Endothelial cell of umbilical vein (primary cell): ENCODE data around the gene NALCN. TPM values are rescaled to one million over a fixed set of nuclear protein-coding genes. Genes with fewer than 3 reads are reported as not detected.

ENCODE experiments used
- BruUV-seq: library from RNA; stranded (reverse); fragments of 400-500 nt; replicated peaks from 2 replicates; lab custom pipeline; 2021; lab: Mats Ljungman, UMichigan
- CTCF ChIA-PET: fragments of 300-600, 350-600 bp; sonication (Branson Sonifier 250); formaldehyde crosslinking; loops from one replicate; lab custom pipeline; 2021; ENCODE audit warnings: antibody characterized with exemption, inconsistent platforms; lab: Charles Lee
- POLR2A ChIA-PET: fragments of 300-600, 350-600 bp; sonication (Branson Sonifier 250); formaldehyde crosslinking; loops from one replicate; lab custom pipeline; 2021; ENCODE audit warnings: antibody characterized with exemption, inconsistent platforms; lab: Charles Lee
- DNase-seq: peaks from one replicate; pipeline ENCODE4 v3.0.0-alpha.2; 2011; ENCODE audit warnings: low read depth, low spot score
- FAIRE-seq: peaks from 2 replicates; lab custom pipeline; 2011; peaks lifted over from hg19 to GRCh38; lab: Jason Lieb, UNC
- H2AFZ ChIP-seq: 2 replicates; pipeline ENCODE4 v1.6.0; 2012; ENCODE audit warnings: low read depth, low read length, control low read depth, inconsistent platforms
- H3K27ac ChIP-seq: 2 replicates; pipeline ENCODE4 v1.5.1; 2011; ENCODE audit warnings: low read depth, mild to moderate bottlenecking, control low read depth, low read length, moderate library complexity; ENCODE audit not compliant: insufficient read depth
- H3K27me3 ChIP-seq, 2 experiments: 2 replicates each; pipeline versions ENCODE4 v1.6.0 to v1.6.1; 2011; ENCODE audit warnings: low read length in 2 of 2, mixed read lengths in 1 of 2; ENCODE audit not compliant: control insufficient read depth in 2 of 2, insufficient read depth in 2 of 2
- H3K36me3 ChIP-seq, 2 experiments: 2 replicates in 1 of 2; 3 replicates in 1 of 2; pipeline ENCODE4 v1.5.1; 2011; ENCODE audit warnings: low read length in 2 of 2, mild to moderate bottlenecking in 1 of 2, moderate library complexity in 1 of 2; ENCODE audit not compliant: control insufficient read depth in 2 of 2, insufficient read depth in 2 of 2; ENCODE audit errors: extremely low read depth in 1 of 2
- H3K4me1 ChIP-seq: 3 replicates; pipeline ENCODE4 v1.5.1; 2011; ENCODE audit warnings: mild to moderate bottlenecking, low read length; ENCODE audit not compliant: control insufficient read depth, insufficient read depth; ENCODE audit errors: extremely low read depth
- H3K4me2 ChIP-seq: 2 replicates; pipeline ENCODE4 v1.6.1; 2011; ENCODE audit warnings: low read length, control low read depth, mixed read lengths; ENCODE audit not compliant: insufficient read depth
- H3K4me3 ChIP-seq, 3 experiments: fragments of 200-600 bp in 1 of 3; sonication (generic), shearing (Covaris generic) in 1 of 3; replicated peaks in 1 of 3; 2 replicates each; pipeline ENCODE4 v1.5.1; 2011 to 2016; ENCODE audit warnings: control low read depth in 3 of 3, low read length in 3 of 3, mild to moderate bottlenecking in 2 of 3, inconsistent platforms in 1 of 3, low read depth in 1 of 3, moderate library complexity in 1 of 3; ENCODE audit not compliant: insufficient read depth in 1 of 3
- H3K79me2 ChIP-seq: 2 replicates; pipeline ENCODE4 v1.6.0; 2012; ENCODE audit warnings: low read length, inconsistent platforms; ENCODE audit not compliant: control insufficient read depth, insufficient read depth
- H3K9ac ChIP-seq: replicated peaks from 2 replicates; pipeline ENCODE3; 2011; ENCODE audit warnings: low read length, control low read depth; ENCODE audit not compliant: insufficient read depth; ENCODE audit errors: extremely low read depth
- H3K9me1 ChIP-seq: replicated peaks from 3 replicates; pipeline ENCODE4 v1.6.0; 2011; ENCODE audit warnings: mild to moderate bottlenecking, low read length; ENCODE audit not compliant: control insufficient read depth, insufficient read depth; ENCODE audit errors: extremely low read depth
- H3K9me3 ChIP-seq: replicated peaks from 2 replicates; pipeline ENCODE4 v1.5.1; 2012; ENCODE audit warnings: low read length, inconsistent platforms; ENCODE audit not compliant: control insufficient read depth, insufficient read depth
- H4K20me1 ChIP-seq: replicated peaks from 2 replicates; pipeline ENCODE3; 2011; ENCODE audit warnings: mild to moderate bottlenecking, low read length; ENCODE audit not compliant: control insufficient read depth, insufficient read depth; ENCODE audit errors: extremely low read depth
- CTCF ChIP-seq, 2 donors: IDR thresholded peaks; 1 replicate in 1 of 2; 2 replicates in 1 of 2; pipeline ENCODE4 v1.5.1; 2011; ENCODE audit warnings: low read length in 2 of 2, mild to moderate bottlenecking in 2 of 2, moderate library complexity in 2 of 2, control low read depth in 1 of 2, inconsistent platforms in 1 of 2, low read depth in 1 of 2; ENCODE audit not compliant: insufficient read depth in 1 of 2; ENCODE audit errors: extremely low read depth in 1 of 2
- EZH2 ChIP-seq: IDR thresholded peaks from 2 replicates; pipeline ENCODE4 v1.6.1; 2012; ENCODE audit warnings: borderline replicate concordance, low read depth, mild to moderate bottlenecking, moderate library complexity, low read length, inconsistent platforms; ENCODE audit not compliant: severe bottlenecking
- FOS ChIP-seq: IDR thresholded peaks from 2 replicates; pipeline ENCODE4 v1.6.1; 2011; ENCODE audit warnings: mild to moderate bottlenecking, low read length, moderate library complexity, borderline replicate concordance; ENCODE audit not compliant: insufficient read depth
- POLR2A ChIP-seq: IDR thresholded peaks from 2 replicates; pipeline ENCODE4 v1.6.1; 2012; ENCODE audit warnings: low read depth, mild to moderate bottlenecking, control low read depth, low read length
- POLR2AphosphoS5 ChIP-seq: IDR thresholded peaks from 2 replicates; pipeline ENCODE4 v1.6.1; 2012; ENCODE audit warnings: low read depth, mild to moderate bottlenecking, control low read depth, low read length, moderate library complexity; ENCODE audit not compliant: insufficient read depth
- dilution Hi-C: fragments of 300-500 bp; cut with MboI; formaldehyde crosslinking; loops from one replicate; pipeline ENCODE4 v1.15.0; 2019; ENCODE audit warnings: low sequenced_read_pairs; ENCODE audit not compliant: extremely low pct_ligation_motif_present
- intact Hi-C: fragments of 100-400 bp; cut with micrococcal nuclease; formaldehyde crosslinking; loops from one replicate; pipeline ENCODE4 v1.10.0; 2022
- polyA plus RNA-seq, 4 experiments: library from polyadenylated mRNA; depleted of rRNA in 3 of 4; stranded (reverse) in 3 of 4; unstranded in 1 of 4; fragments of >200 nt; gene quantifications; 2 replicates each; pipeline versions ENCODE4 v1.2.1 to v1.2.3, GENCODE V29; 2011 to 2012; ENCODE audit warnings: missing spikeins in 1 of 4
- total RNA-seq: library from RNA; stranded (reverse); gene quantifications from 2 replicates; pipeline ENCODE4 v1.2.3, GENCODE V29; 2021
- TF ChIP-seq, protein P1 (sequence below): IDR thresholded peaks from 2 replicates; pipeline ENCODE4 v1.6.1; 2011; ENCODE audit not compliant: insufficient read depth, insufficient read length

NALCN gene
- total and polyA plus RNA-seq, 2 donors (not counting 3 experiments of a cell fraction or from before 2014, with no cell fraction given): 3.3 to 4.4 TPM

DNA sequence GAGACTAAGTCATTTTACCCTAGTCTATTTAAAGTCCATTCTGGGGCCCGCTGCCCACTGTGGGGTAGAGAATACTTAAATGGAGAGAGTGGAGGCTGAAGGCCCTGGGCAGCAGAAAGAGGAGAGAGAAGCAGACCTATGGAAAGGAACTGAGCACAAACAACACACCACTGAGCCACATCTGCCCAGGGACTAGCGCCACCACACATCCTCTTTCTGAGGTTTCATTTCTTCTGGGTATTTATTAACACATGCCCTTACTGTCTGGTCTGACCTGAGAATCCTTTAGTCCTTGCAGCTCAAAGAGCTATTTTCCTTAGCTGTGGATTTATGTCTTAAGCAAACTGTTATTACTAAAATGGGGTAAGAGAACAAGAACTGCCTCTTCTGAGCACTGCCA, 154.0 kb downstream of the NALCN start:
- Histone ChIP-seq H3K27ac (no peak overlapping the region), H3K79me2 (no peaks in the 10 kb centered on the region), H3K4me2 (no peak overlapping the region), H3K36me3 (no peaks in the 10 kb centered on the region), H3K4me3 (no peak overlapping the region), H3K27me3 (no peaks in the 10 kb centered on the region), H3K9ac (no peak overlapping the region), H4K20me1 (no peaks in the 10 kb centered on the region), H3K4me1 (peaks cover 9% of the 10 kb centered on the region), H2AFZ (no peak overlapping the region), H3K9me3 (no peaks in the 10 kb centered on the region), H3K9me1 (no peaks in the 10 kb centered on the region)
- intact Hi-C loops (no loop called here), dilution Hi-C loops (no loop called here)
- CTCF ChIA-PET: no interaction called here
- POLR2A ChIA-PET: no interaction called here
- DNase-seq (no peak), FAIRE-seq (no peak)
- BruUV-seq: no TSS peak
- TF ChIP-seq EZH2: no peak
- TF ChIP-seq, protein P1, sequence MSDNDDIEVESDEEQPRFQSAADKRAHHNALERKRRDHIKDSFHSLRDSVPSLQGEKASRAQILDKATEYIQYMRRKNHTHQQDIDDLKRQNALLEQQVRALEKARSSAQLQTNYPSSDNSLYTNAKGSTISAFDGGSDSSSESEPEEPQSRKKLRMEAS: no peak
- TF ChIP-seq POLR2A: no peak
- TF ChIP-seq FOS: no peak
- no peak for TF ChIP-seq POLR2AphosphoS5
- no peak for TF ChIP-seq CTCF (IDR thresholded peaks at IDR 0.05; ENCODE audit: extremely low read depth in 1 of 2, insufficient read depth in 1 of 2, low read depth in 1 of 2, low read length in 2 of 2)
